Renal cortex interstitium (tissue), 3 donors: ENCODE data around the gene UNC45B. TPM values are rescaled to one million over a fixed set of nuclear protein-coding genes. Genes with fewer than 3 reads are reported as not detected.

ENCODE experiments used
- polyA plus RNA-seq, 3 donors: library from polyadenylated mRNA; unstranded; fragments of 120-200 nt; gene quantifications; one replicate each; pipeline ENCODE4 v1.2.1, GENCODE V29; 2013; ENCODE audit not compliant: insufficient read length in 3 of 3

UNC45B gene
- polyA plus RNA-seq, 3 donors, result 0.09 to 0.27 (median 0.20) TPM

Other genes starting within 250 kb of the UNC45B start
- 1 to 10 TPM; 4.9 to 5.8 (median 5.7) TPM for gene CCT6B, start 186.4 kb upstream of the UNC45B start, polyA plus RNA-seq
- gene ZNF830, start 186.3 kb upstream of the UNC45B start, polyA plus RNA-seq, result 10 to 100 TPM; 21.7 to 25.8 (median 25.0) TPM
- 10 to 100 TPM; 32.3 to 38.5 (median 38.1) TPM for gene LIG3, start 167.3 kb upstream of the UNC45B start, polyA plus RNA-seq
- 10 to 100 TPM; 22.1 to 26.2 (median 22.9) TPM for gene RFFL, start 84.1 kb upstream of the UNC45B start, polyA plus RNA-seq
- 10 to 100 TPM; 10.9 to 13.6 (median 11.6) TPM for gene RAD51D, start 28.0 kb upstream of the UNC45B start, polyA plus RNA-seq
- under 1 TPM in 2 of 3 donors, not detected in 1; 0.27 to 0.28 TPM for gene FNDC8, start 26.2 kb upstream of the UNC45B start, polyA plus RNA-seq
- 10 to 100 TPM; 14.0 to 18.1 (median 16.8) TPM for gene NLE1, start 5.5 kb upstream of the UNC45B start, polyA plus RNA-seq
- not detected for gene SLC35G3, start 46.6 kb downstream of the UNC45B start, polyA plus RNA-seq
- gene SLFN5, start 95.3 kb downstream of the UNC45B start, polyA plus RNA-seq, result 10 to 100 TPM; 12.7 to 14.9 (median 12.9) TPM
- 10 to 100 TPM; 10.1 to 19.2 (median 11.8) TPM for gene SLFN11, start 225.8 kb downstream of the UNC45B start, polyA plus RNA-seq